Activated CD4-positive, alpha-beta T cell treated with anti-CD3 and anti-CD28 coated beads, Interleukin-2, amount 50 U/mL, for 16 hours (primary cell): Measurements from ENCODE around the gene PPL.
"Not testable (repeated sequence)": the region's sequence is repeated elsewhere in the genome, so short reads cannot be mapped to it uniquely, and the experiment has no call there.

ENCODE experiments used
- DNase-seq: peaks from one replicate; pipeline ENCODE4 v3.0.0-alpha.2; 2020

PPL gene

GRCh38 chr16:4904108-4904941 lies 32.6 kb downstream of the PPL start:
- no peak for DNase-seq

GRCh38 chr16:4902038-4902437 lies 34.9 kb downstream of the PPL start:
- no peak for DNase-seq

- DNase-seq = no peak
Observed at GRCh38 chr16:4900750-4901149, 36.2 kb downstream of the PPL start.

- DNase-seq = no peak
Observed at GRCh38 chr16:4900036-4900435, 36.9 kb downstream of the PPL start.

- DNase-seq = no peak
Observed at GRCh38 chr16:4899474-4899846, 37.5 kb downstream of the PPL start.

GRCh38 chr16:4898811-4899473 lies 38.0 kb downstream of the PPL start:
- no peak for DNase-seq

- DNase-seq = no peak
Observed at GRCh38 chr16:4897328-4897727, 39.6 kb downstream of the PPL start.

- DNase-seq = not testable (repeated sequence)
Observed at GRCh38 chr16:4896761-4897160, 40.2 kb downstream of the PPL start.

- DNase-seq = no peak
Observed at GRCh38 chr16:4895366-4895765, 41.6 kb downstream of the PPL start.

- DNase-seq = peak; percentile 10
Observed at GRCh38 chr16:4894276-4895150, 42.4 kb downstream of the PPL start.

GRCh38 chr16:4893103-4893862 lies 43.7 kb downstream of the PPL start:
- DNase-seq = no peak

GRCh38 chr16:4892361-4893102 lies 44.4 kb downstream of the PPL start:
- no peak for DNase-seq

GRCh38 chr16:4891886-4892216 lies 45.1 kb downstream of the PPL start:
- no peak for DNase-seq

- DNase-seq = no peak
Observed at GRCh38 chr16:4891097-4891885, 45.7 kb downstream of the PPL start.

GRCh38 chr16:4890686-4891085 lies 46.3 kb downstream of the PPL start:
- no peak for DNase-seq

- DNase-seq = no peak
Observed at GRCh38 chr16:4890026-4890425, 46.9 kb downstream of the PPL start.

- DNase-seq = no peak
Observed at GRCh38 chr16:4888428-4889135, 48.4 kb downstream of the PPL start.

GRCh38 chr16:4886151-4886550 lies 50.8 kb downstream of the PPL start:
- DNase-seq = no peak

GRCh38 chr16:4884972-4885874 lies 51.7 kb downstream of the PPL start:
- no peak for DNase-seq

- DNase-seq = no peak
Observed at GRCh38 chr16:4884209-4884608, 52.7 kb downstream of the PPL start.
